IPS-18a (cell line): ENCODE data around the gene PCDHGA8.
"Not testable (repeated sequence)": the region's sequence is repeated elsewhere in the genome, so short reads cannot be mapped to it uniquely, and the experiment has no call there.

Source experiments
- H3K27ac ChIP-seq: one replicate; pipeline ENCODE4 v1.5.1; 2013; ENCODE audit warnings: low read length
- H3K27me3 ChIP-seq: one replicate; pipeline ENCODE4 v1.6.1; 2013; ENCODE audit warnings: mild to moderate bottlenecking, low read length; ENCODE audit not compliant: control insufficient read depth, insufficient read depth
- H3K36me3 ChIP-seq: one replicate; pipeline ENCODE4 v1.6.1; 2013; ENCODE audit warnings: low read depth, low read length; ENCODE audit not compliant: control insufficient read depth
- H3K4me1 ChIP-seq: one replicate; pipeline ENCODE4 v1.6.1; 2013; ENCODE audit warnings: low read depth, low read length; ENCODE audit not compliant: control insufficient read depth
- H3K4me3 ChIP-seq: one replicate; pipeline ENCODE4 v1.5.1; 2013; ENCODE audit warnings: low read length
- H3K9ac ChIP-seq: one replicate; pipeline ENCODE4 v1.6.1; 2013; ENCODE audit warnings: mild to moderate bottlenecking, low read length, moderate library complexity
- H3K9me3 ChIP-seq: one replicate; pipeline ENCODE4 v1.6.1; 2013; ENCODE audit warnings: low read depth, low read length; ENCODE audit not compliant: control insufficient read depth

Gene PCDHGA8

GRCh38 chr5:141432308-141432707 lies 39.9 kb downstream of the PCDHGA8 start:
- not testable (repeated sequence) for H3K27ac ChIP-seq, H3K9ac ChIP-seq, H3K4me3 ChIP-seq, H3K4me1 ChIP-seq, H3K36me3 ChIP-seq, H3K27me3 ChIP-seq
- H3K9me3 ChIP-seq, result peaks cover 34% of the 10 kb centered on the region

GRCh38 chr5:141432726-141433125 lies 40.3 kb downstream of the PCDHGA8 start:
- not testable (repeated sequence) for H3K4me1 ChIP-seq, H3K4me3 ChIP-seq, H3K27me3 ChIP-seq, H3K27ac ChIP-seq, H3K36me3 ChIP-seq, H3K9ac ChIP-seq
- H3K9me3 ChIP-seq, result peaks cover 30% of the 10 kb centered on the region

- no peak overlapping the region for H3K27ac ChIP-seq
- peaks cover 27% of the 10 kb centered on the region for H3K9me3 ChIP-seq
- no peaks in the 10 kb centered on the region for H3K4me1 ChIP-seq
- no peaks in the 10 kb centered on the region for H3K27me3 ChIP-seq
- no peaks in the 10 kb centered on the region for H3K36me3 ChIP-seq
- H3K9ac ChIP-seq, result no peak overlapping the region
- no peak overlapping the region for H3K4me3 ChIP-seq
Observed at GRCh38 chr5:141434006-141434405, 41.6 kb downstream of the PCDHGA8 start.

GRCh38 chr5:141437221-141437620 lies 44.8 kb downstream of the PCDHGA8 start:
- H3K4me1 ChIP-seq, result no peaks in the 10 kb centered on the region
- H3K9me3 ChIP-seq, result peaks cover 5% of the 10 kb centered on the region
- H3K27me3 ChIP-seq, result no peaks in the 10 kb centered on the region
- H3K36me3 ChIP-seq, result no peaks in the 10 kb centered on the region
- H3K9ac ChIP-seq, result no peak overlapping the region
- no peak overlapping the region for H3K27ac ChIP-seq
- no peak overlapping the region for H3K4me3 ChIP-seq

- H3K27ac ChIP-seq, result no peak overlapping the region
- no peaks in the 10 kb centered on the region for H3K36me3 ChIP-seq
- H3K9me3 ChIP-seq, result no peaks in the 10 kb centered on the region
- no peak overlapping the region for H3K4me3 ChIP-seq
- H3K27me3 ChIP-seq, result no peaks in the 10 kb centered on the region
- H3K4me1 ChIP-seq, result no peaks in the 10 kb centered on the region
- H3K9ac ChIP-seq, result no peak overlapping the region
Observed at GRCh38 chr5:141439411-141440141, 47.1 kb downstream of the PCDHGA8 start.

- Histone ChIP-seq H3K9me3 (no peaks in the 10 kb centered on the region), H3K9ac (no peak overlapping the region), H3K27me3 (no peaks in the 10 kb centered on the region), H3K4me3 (no peak overlapping the region), H3K36me3 (no peaks in the 10 kb centered on the region), H3K27ac (no peak overlapping the region), H3K4me1 (no peaks in the 10 kb centered on the region)
Observed at GRCh38 chr5:141440341-141440740, 47.9 kb downstream of the PCDHGA8 start.

- Histone ChIP-seq H3K4me3 (no peak overlapping the region), H3K27ac (no peak overlapping the region), H3K4me1 (no peaks in the 10 kb centered on the region), H3K36me3 (no peaks in the 10 kb centered on the region), H3K9ac (no peak overlapping the region), H3K27me3 (no peaks in the 10 kb centered on the region), H3K9me3 (no peaks in the 10 kb centered on the region)
Observed at GRCh38 chr5:141441571-141442170, 49.2 kb downstream of the PCDHGA8 start.
